GM19455 (cell line): Measurements from ENCODE around the gene SLC16A6.
"Not testable (repeated sequence)": the region's sequence is repeated elsewhere in the genome, so short reads cannot be mapped to it uniquely, and the experiment has no call there.

Source experiments
- ATAC-seq: cut with Tn5 transposase; IDR thresholded peaks from one replicate; pipeline ENCODE4 v1.9.1; 2021; ENCODE audit not compliant: unreplicated experiment

Gene SLC16A6

DNA sequence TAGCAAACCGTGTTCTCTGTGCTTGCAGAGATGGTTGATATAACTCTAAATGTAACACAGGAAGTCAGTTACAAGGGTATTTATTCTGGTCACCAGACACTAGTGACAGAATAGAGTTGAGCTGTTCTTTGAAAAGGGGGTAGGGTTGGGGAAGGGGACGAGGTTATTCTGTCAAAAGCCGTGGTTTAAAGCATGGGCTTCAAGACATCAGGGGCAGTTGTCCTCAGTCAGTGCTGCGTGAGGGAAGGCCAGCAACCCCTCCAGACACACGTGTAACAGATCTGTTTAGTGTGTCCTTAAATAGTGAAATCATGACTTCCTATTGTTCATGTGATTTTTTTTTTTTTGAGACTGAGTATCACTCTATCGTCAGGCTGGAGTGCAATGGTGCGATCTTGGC lies 37.5 kb downstream of the SLC16A6 start:
- not testable (repeated sequence) for ATAC-seq

DNA sequence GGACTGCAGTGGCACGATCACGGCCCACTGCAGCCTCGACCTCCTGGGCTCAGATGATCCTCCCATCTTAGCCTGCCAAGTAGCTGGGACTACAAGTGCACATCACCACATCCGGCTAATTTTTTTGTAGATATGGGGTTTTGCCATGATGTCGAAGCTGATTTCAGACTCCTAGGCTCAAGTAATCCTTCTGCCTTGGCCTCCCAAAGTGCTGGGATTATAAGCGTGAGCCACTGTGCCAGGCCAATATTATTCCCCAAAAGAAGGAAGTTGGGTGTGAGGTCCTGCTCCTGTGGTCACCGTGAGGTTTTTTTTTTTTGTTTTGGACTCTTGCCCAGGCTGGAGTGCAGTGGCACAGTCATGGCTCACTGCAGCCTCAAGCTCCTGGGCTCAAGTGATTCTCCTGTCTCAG lies 41.6 kb downstream of the SLC16A6 start:
- no peak for ATAC-seq

DNA sequence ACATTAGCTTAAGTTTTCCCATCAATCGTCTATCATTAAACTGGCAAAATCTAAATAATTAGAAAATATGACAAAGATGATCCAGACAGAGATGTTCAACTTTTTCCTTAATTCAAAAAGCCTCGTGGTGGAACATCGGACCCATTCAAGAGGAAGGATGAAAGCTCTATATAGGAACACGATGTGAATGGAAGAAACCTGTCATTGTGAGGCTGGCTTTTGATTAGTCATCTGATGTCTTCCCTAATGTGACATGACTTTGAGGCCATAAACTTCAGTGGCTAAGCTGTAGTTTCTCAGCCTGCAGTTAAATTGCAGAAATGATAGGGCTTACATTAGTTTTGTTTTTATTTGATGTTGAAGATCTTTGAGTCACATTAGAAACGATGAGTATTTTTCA lies 42.0 kb downstream of the SLC16A6 start:
- ATAC-seq, result no peak

DNA sequence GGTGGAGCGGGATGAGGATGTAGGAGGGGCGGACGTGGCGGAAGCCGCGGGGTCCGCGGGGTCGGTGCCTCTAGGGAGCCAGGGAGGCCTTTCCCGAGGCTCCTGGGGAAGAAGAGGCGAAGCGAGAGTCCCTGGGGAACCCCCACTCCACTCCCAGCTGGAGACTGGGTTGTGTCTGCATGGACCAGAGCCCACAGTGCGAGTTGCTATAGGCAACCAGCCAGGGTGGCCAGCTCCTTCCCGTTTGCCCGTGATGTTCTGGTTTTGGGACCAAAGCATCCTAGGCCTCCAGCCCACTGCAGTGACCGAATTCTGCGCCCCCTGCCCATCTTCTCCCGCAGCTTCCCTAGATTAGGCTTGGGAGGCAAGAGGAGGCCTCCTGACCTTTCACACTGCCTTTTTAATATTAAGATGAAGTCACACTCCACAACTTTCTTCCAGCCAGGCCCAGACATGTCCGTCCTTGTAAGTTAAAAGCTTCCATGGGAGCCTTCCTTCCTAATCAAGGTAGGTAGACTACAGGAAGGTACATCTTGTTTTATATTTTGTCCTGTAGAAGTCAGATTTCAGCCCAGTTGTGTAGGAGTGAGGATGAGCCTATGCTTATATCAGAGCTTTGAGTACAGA lies 42.6 kb downstream of the SLC16A6 start:
- ATAC-seq, result peak; percentile 28

DNA sequence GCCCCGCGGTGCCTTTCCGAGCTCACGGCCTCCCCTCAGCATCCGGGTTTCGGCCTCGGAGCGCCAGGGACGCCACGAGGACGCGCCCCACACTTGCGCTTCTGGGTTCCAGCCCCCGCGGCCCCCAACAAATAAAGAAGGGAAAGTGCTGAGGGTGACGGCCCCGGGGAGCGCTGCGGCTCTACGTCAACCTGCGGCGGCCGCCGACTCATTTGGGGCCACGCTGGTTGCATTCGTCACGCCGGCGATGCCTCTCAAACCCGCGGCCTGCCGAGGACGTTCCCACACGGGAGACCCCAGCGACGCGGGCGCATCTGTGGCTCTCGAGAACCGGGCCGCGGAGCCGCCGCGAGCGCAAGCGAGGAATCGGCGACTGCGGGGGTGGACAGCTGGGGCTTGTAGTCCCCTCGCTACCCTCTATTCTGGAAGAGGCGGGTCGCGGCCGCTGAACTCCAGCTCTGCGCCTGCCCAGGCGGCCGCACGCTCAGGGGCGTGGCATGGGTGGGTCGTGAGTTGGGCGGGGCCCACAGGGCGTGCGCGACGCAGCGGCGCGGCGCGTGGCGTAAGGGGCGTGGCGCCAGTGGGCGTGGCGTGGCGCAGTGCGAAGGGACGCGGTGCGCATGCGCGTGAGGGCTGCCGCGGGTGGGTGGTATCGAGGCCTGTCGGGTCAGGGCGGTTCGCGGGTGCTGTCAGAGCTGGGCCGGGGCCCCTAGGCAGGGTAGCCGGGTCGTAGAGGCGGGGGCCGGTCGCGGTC lies 43.3 kb downstream of the SLC16A6 start, which contains the start of gene AMZ2:
AMZ2 (plus strand) TSS at position 599 of the 754 bp plus-strand sequence. CDS start 2,145 bp downstream, outside the sequence.
- ATAC-seq, result peak; percentile 90

DNA sequence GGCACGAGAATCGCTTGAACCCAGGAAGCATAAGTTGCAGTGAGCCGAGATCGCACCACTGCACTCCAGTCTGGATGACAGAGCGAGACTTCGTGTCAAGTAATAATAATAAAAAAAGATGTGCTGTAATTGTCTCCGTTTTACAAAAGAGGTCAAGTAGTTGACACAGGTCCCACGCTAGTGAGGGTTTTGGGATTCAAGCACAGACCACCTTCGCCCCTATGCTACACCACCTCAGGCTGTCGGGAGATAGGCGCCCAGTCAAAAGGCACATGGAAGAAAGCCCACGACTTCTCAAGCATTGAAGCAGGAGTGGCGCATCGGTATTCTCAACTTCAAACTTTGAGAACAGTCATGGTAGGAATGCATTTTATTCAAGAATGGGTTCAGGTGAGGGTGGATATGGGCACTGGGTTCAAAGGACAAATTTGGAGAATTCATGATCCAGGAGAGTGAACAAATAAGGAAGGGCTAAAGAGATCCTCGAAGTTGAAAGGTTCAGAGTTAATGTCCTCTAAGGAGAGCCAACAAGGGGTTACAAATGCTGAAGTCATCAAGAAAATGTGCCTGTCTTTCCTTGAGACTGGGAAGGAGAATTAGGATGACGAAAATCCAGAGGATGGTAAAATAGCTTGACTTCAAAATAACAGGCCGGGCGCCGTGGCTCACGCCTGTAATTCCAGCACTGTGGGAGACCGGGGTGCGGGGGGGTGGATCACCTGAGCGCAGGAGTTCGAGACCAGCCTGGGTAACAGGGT lies 44.5 kb downstream of the SLC16A6 start:
- ATAC-seq, result no peak

DNA sequence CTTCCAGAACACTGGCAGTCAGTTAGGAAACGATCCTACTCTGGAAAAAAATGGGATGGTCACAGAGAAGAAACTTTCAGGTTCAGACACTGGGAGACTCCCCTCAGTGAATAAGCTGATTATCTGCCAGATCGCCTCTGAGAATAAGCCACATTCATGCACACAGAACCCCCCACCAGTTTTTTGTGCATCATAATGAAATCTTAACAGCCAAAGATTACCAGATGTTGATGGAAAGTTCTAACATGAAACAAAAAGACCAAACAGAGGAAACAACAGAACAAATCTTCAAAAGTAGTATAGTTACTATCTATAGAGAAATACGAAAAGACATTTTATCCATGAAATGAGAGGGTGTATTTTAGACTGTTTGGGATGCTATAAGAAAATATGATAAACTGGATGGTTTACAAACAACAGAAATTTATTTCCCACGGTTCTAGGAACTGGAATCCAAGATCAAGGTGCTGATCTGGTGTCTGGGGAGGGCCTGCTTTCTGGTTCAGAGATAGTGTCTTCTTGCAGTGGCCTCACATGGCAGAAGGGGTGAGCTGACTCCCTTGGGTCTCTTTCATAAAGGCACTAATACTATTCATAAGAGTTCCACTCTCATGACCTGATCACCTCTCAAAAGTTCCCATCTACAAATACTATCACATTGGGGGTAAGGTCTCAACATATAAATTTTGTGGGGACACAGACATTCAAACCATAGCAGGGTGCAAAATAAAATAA lies 51.1 kb downstream of the SLC16A6 start:
- no peak for ATAC-seq

DNA sequence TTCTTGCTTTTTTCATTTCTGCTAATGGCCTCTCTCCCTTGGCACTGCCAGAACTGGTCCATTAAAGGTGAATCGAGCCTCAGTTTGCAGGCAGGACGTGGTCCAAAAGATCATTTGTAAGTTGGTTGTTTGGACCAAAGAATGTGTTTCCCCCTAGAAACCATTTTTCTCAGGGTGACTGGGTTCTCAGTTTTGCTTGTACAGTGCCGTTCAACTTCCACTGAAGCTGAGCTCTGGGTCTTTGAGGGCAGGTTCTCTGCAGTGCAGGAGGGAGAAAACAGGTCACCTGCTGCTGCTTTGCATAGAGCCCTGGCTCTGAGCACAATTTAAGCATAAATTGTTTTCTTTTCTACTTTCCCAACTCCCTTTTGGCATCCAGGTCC lies 52.1 kb downstream of the SLC16A6 start:
- no peak for ATAC-seq

DNA sequence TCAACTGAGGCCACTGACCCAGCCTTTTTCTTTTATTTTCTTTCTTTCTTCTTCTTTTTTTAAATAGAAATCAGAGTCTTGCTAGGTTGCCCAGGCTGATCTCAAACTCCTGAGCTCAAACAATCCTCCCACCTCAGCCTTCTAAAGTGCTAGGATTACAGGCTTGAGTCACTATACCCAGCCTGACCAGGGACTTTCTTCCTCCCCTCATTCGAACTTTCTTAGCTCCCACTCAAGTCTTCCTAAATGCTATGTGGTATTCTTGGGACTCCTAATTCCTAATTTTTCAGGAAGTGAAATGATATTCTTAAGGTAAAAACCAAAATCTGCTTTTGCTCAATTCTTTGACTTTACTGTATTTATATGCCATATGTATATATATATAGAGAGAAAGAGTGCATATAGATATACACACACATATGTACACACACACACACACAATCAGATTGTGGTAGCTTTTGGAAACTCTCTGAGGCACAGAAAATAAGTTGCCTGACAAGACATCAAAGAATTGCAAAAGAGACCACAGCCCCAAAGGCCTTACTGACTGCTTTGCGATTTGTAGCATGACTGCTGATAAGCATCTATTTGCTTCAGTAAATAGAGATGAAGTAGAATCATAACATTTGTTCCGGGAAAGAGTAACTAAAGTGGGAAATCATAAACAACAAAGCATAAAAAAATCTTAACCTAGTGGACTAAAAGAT lies 52.6 kb downstream of the SLC16A6 start:
- peak; percentile 1 for ATAC-seq

DNA sequence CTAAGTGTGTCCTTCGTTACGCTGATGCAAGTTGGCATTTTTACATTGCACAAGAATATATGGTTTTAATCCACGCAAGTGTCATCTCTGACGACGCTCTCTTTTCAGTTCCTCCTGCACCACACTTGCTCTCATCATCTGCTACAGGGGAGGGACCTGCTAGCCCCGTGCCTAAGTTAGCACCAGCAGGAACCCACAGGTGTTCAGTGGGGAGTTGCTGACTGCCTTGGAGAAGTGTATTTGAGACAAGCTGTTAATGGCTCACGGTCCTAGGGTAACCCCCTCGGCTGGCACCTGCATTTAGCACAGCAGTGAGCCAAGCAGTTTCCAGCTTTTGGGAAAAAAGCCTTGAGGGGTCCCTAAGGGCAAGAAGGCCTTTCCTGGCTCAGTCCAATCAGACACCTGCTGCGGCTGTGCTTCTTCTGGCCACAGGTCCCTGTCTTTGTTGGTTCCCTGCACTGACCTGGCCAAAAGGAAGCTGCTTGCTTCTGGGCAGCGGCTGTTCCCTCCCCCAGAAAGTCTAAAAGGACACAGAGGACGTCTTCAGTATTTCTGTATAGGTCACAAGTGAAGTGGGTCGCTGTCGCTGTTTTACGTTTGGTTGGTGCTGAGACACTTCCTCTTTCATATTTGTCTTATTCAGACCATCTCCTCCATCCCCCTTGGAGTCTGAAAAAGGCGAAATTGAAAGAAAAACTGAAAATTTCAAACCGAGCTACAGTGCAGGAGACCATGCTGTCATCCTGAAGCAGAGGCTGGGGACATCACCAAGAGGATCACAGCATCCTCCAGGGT lies 53.4 kb downstream of the SLC16A6 start:
- peak; percentile 74 for ATAC-seq

DNA sequence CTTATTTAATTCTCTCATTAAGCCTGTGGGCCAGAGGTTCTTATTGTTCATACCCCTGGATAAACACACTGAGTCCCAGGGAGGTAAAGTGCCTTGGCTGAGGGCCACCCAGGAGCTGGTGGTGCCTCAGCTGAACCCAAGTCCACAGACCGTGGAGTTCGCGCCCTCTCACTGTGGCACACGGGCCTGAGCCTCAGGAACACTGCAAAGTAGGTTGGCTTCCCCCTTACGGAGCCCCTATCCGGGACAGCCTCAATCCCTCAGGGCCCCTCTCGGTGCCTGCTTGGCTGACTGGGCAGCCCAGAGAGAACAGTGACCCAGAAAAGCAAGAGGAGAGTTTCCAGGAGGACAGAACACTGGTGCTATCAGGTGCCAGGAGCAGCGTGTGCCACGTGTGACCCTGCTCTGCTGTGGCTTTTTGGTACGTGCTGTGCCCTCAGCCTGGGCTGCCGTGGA lies 55.6 kb downstream of the SLC16A6 start:
- ATAC-seq, result not testable (repeated sequence)

DNA sequence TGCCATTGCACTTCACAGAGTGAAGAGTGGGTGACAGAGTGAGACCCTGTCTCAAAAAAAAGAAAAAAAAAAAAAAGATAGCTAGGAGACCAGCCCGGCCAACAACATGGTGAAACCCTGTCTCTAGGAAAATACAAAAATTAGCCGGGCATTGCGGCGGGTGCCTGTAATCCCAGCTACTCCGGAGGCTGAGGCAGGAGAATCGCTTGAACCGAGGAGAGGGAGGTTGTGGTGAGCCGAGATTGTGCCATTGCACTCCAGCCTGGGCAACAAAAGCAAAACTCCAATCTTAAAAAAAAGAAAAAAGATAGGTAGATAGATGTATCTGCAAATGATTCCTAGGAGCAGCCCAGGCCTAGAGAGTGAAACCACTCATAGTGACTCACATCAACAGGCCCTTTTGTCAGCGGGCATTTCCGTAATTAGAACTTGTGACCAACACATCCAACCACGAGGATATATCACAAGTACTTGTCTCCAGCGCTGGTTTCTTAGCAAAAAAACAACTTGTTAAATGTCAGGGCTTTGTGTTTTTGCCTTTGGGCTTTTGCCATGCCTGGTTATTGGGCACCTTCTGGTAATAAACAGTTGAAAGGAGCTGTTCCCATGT lies 56.1 kb downstream of the SLC16A6 start:
- ATAC-seq, result not testable (repeated sequence)

DNA sequence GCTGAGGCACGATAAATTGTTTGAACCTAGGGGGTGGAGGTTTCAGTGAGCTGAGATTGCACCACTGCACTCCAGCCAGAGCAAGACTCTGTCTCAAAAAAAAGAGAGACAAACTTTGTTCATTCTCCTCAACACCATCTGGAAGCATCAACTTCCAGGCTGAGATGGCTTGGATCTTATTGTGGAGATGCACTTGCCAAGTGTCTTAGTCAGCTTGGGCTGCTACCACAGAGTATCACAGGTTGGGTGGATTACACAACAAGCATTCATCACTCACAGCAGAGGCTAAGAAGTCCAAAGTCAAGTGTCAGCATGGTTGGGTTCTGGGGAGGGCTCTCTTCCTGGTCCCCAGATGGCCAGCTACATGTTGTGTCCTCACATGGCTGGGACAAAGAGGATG lies 58.2 kb downstream of the SLC16A6 start:
- not testable (repeated sequence) for ATAC-seq

DNA sequence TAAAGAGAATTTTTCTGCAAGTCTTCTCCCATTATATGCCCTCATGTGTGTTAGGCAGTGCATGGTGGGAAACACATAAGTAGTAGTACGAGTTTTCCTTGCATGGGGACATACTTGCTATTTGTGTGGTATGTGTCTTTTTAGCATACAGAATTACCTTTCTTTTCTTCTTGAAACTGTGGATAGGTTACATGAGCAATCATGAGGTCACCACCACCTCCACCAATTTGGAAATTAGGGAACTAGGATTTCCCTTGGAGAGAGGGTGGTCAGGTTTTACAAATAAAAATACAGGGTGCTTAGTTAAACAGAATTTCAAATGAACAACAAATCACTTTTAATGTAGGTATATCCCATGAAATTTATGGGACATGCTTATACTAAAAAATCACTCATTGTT lies 59.4 kb downstream of the SLC16A6 start:
- no peak for ATAC-seq

DNA sequence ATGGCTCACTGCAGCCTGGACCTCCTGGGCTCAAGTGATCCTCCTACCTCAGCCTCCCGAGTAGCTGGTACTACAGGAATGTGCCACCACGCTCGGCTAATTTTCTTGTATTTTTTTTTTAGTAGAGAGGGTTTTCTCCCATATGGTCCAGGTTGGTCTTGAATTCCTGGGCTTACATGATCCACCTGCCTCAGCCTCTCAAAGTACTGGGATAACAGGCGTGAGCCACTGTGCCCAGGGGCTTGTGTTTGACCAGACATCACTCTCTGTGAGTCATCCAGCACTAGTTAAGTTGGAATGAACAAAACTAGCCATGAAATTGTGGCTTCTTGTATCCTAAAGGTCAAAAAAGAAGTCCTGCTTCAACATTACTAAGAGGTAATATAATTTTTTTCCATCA lies 59.8 kb downstream of the SLC16A6 start:
- not testable (repeated sequence) for ATAC-seq

DNA sequence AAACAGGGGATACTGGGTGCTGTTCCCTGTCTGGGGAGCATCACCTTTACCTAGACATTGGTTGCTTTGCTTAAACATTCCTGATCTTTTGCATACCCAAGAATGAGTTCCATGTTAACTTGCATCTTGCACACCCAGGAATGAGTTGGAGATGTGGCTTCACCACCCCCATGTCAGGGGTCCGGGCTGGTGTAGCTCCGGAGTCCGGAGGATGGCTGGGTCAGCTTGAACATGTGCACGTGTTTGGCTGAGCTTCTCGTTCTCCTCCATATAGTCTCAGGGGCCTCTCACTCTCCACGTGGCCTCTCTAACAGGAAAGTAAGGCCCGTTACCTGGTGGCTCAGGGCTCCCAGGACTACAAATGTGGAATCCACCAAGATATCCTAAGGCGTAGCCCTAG lies 61.3 kb downstream of the SLC16A6 start:
- no peak for ATAC-seq

DNA sequence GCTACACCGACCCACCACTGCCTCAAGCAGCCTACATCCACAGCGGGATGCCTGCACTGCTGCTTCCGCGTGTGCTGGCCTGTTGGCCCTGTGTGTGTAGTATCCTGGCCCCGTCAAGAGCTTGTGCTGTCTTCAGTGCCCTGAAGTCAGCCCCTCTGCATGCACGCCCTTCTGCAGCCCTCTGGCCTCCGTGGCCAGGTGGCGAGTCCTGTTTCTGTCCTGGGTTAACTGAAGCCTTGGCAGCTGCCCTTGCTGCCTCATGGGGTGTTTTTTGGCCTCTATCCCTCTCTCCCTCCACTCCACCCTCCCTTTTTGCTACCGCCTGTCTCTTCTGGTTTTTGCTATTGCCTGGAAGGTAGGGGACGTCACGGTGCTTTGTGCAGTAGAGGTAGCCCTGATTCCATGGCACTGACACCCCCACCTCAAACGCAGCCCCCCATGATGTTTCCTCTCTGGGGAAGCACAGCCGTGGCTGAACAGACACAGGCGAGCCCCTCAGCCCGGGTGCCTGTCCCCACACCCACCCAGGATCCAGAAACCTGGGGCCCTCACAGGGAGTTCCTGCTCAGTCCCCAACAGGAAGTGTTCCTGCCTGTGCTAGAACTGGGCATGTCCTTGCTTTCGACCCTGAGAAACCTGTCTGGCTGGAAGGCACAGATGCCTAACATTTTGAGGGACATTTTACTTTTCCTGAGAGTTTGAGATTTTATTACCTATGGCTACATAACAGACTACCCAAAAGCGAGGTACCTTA lies 61.9 kb downstream of the SLC16A6 start:
- no peak for ATAC-seq

DNA sequence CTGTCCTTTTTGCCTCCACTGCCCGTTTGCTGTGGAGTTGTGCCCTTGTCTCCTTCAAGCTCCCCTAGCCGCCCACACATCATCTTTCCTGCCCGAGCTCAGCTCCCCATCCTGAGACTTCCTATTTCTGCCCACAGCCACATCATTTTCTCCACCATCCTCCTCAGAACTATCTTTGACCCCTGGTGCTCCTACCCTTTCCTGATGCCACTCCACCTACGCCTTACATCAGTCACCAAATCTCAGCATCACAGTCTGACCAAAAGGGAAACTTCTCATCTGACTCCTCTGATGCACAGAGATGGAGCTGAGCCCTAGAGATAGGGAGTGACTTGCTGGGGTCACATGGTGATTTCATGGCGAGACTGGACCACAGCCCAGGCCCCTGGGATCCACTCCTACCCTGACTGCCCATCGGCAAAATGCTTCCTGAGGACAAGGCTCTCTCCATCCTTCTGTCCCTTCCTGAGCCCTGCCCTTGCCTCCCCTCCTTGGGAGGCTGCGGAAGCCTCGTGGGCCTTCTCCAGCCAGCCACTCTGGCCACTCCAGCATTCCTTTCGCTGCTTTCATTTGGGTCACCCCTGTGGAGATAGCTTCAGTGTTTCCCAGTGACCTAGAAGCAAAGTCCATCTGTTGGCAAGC lies 62.8 kb downstream of the SLC16A6 start:
- not testable (repeated sequence) for ATAC-seq
